ENCODE measurements around the gene PGA3. TPM values are rescaled to one million over a fixed set of nuclear protein-coding genes. Genes with fewer than 3 reads are reported as not detected.

Gene PGA3
- polyA plus RNA-seq, 1 of the 3 experiments (the other 2 are of a cell fraction): not detected

DNA sequence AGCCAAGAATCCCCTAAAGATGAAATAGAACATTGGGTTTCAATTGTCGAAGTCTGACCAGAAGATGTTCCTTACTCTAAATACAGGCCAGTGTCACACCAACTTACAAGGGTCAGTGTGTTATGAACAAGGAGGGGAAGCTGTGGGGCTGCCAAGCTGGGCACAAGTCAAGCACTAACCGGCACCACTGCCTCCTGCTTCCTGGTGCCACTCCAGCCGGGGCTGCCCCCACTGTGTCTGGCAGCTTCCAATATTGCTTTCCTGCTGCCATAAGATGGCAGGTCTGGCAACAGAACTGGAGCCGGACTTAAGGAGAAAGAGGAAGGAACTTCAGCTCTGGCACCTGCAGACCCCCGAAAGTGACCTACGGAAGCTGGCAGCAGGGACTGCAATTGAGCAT lies 28.4 kb upstream of the PGA3 start (continued):
- TF ChIP-seq REST (IDR thresholded peaks at IDR 0.05; ENCODE audit: low read depth, low read length) (no peak), ZBTB33 (IDR thresholded peaks at IDR 0.05; ENCODE audit: borderline replicate concordance, low read depth) (no peak), TAF1 (IDR thresholded peaks at IDR 0.05; ENCODE audit: borderline replicate concordance, low read depth, low read length) (no peak), EZH2phosphoT487 (IDR thresholded peaks at IDR 0.05; ENCODE audit: borderline replicate concordance, low read depth) (no peak)
- TF ChIP-seq, protein P1, sequence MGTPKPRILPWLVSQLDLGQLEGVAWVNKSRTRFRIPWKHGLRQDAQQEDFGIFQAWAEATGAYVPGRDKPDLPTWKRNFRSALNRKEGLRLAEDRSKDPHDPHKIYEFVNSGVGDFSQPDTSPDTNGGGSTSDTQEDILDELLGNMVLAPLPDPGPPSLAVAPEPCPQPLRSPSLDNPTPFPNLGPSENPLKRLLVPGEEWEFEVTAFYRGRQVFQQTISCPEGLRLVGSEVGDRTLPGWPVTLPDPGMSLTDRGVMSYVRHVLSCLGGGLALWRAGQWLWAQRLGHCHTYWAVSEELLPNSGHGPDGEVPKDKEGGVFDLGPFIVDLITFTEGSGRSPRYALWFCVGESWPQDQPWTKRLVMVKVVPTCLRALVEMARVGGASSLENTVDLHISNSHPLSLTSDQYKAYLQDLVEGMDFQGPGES (IDR thresholded peaks at IDR 0.05; ENCODE audit: low read depth, low read length): no peak
- TF ChIP-seq, protein P2, sequence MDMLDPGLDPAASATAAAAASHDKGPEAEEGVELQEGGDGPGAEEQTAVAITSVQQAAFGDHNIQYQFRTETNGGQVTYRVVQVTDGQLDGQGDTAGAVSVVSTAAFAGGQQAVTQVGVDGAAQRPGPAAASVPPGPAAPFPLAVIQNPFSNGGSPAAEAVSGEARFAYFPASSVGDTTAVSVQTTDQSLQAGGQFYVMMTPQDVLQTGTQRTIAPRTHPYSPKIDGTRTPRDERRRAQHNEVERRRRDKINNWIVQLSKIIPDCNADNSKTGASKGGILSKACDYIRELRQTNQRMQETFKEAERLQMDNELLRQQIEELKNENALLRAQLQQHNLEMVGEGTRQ (IDR thresholded peaks at IDR 0.05; ENCODE audit: borderline replicate concordance, low read depth, low read length): no peak

DNA sequence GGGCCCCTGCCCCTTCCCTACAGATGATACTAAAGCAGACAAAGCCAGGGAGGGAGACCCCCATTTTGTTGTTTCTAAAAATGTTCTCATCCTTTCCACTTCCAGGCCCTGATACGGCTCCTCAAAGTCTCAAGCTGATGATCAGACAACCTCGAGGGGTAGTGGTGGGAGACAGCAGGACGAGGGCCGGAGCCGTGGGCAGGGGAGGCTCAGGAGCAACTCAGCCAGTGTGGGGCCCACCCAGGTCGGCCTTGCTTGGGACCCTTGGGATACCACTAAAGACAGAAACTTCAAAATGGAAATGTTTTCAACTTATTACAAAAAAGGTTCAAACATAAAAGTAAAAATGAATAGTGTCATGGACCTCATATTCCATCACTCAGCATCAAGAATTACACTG lies 26.9 kb upstream of the PGA3 start:
- H3K4me2 ChIP-seq: no peak overlapping the region
- H3K9ac ChIP-seq: no peak overlapping the region
- no peaks in the 10 kb centered on the region for H3K4me1 ChIP-seq (ENCODE audit: control insufficient read depth in 1 of 2, insufficient read depth in 2 of 2, low read depth in 1 of 2, low read length in 1 of 2)
- no peak overlapping the region for H2AFZ ChIP-seq (ENCODE audit: low read depth)
- H3K79me2 ChIP-seq (ENCODE audit: insufficient read depth): no peaks in the 10 kb centered on the region
- no peaks in the 10 kb centered on the region for H4K20me1 ChIP-seq (ENCODE audit: insufficient read depth)
- CTCF ChIA-PET: interaction anchor here (0.6 to 5.7 kb wide), 3 partner anchors 11 to 99 kb away, joined by 3 to 49 read pairs (median 4); no protein-coding TSS in a partner anchor
- TF ChIP-seq RAD21 (IDR thresholded peaks at IDR 0.05; ENCODE audit: low read length): no peak
- TF ChIP-seq, protein P3, sequence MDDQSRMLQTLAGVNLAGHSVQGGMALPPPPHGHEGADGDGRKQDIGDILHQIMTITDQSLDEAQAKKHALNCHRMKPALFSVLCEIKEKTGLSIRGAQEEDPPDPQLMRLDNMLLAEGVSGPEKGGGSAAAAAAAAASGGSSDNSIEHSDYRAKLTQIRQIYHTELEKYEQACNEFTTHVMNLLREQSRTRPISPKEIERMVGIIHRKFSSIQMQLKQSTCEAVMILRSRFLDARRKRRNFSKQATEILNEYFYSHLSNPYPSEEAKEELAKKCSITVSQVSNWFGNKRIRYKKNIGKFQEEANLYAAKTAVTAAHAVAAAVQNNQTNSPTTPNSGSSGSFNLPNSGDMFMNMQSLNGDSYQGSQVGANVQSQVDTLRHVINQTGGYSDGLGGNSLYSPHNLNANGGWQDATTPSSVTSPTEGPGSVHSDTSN (IDR thresholded peaks at IDR 0.05): no peak
- no peak for TF ChIP-seq GATA2 (CRISPR knock-in tag; IDR thresholded peaks at IDR 0.05)
- TF ChIP-seq, protein P2 (IDR thresholded peaks at IDR 0.05; ENCODE audit: borderline replicate concordance, low read depth, low read length): no peak
- no peak for TF ChIP-seq MEF2A (IDR thresholded peaks at IDR 0.05; ENCODE audit: borderline replicate concordance, low read depth)
- no peak for TF ChIP-seq EZH2phosphoT487 (IDR thresholded peaks at IDR 0.05; ENCODE audit: borderline replicate concordance, low read depth)
- TF ChIP-seq FOSL2 (IDR thresholded peaks at IDR 0.05; ENCODE audit: borderline replicate concordance, low read depth): no peak
- TF ChIP-seq EP300 (IDR thresholded peaks at IDR 0.05; ENCODE audit: borderline replicate concordance in 1 of 2, low read depth in 1 of 2, low read length in 1 of 2): no peak
- no peak for TF ChIP-seq TEAD4 (IDR thresholded peaks at IDR 0.05; ENCODE audit: borderline replicate concordance, insufficient read depth)
- no peak for TF ChIP-seq YY1 (IDR thresholded peaks at IDR 0.05; ENCODE audit: low read depth)
- TF ChIP-seq MXI1 (IDR thresholded peaks at IDR 0.05; ENCODE audit: low read depth, low read length): no peak
- no peak for TF ChIP-seq FOXJ3 (CRISPR knock-in tag; IDR thresholded peaks at IDR 0.05)
- TF ChIP-seq FOXM1 (IDR thresholded peaks at IDR 0.05; ENCODE audit: low read depth): no peak
- TF ChIP-seq SMC3 (IDR thresholded peaks at IDR 0.05; ENCODE audit: low read depth, low read length): no peak
- no peak for TF ChIP-seq RCOR1 (IDR thresholded peaks at IDR 0.05; ENCODE audit: low read length)
- TF ChIP-seq RXRA (IDR thresholded peaks at IDR 0.05; ENCODE audit: borderline replicate concordance, low read depth): no peak
- POLR2A ChIA-PET: no interaction called here
- H3K4me3 ChIP-seq (ENCODE audit: low read depth in 2 of 2, low read length in 1 of 2): no peak overlapping the region
- H3K36me3 ChIP-seq (replicated peaks in 1 of 2; ENCODE audit: control insufficient read depth in 1 of 2, insufficient read depth in 2 of 2, low read length in 1 of 2): no peaks in the 10 kb centered on the region
- no peak overlapping the region for H3K27ac ChIP-seq (ENCODE audit: low read depth in 2 of 2, low read length in 1 of 2)
- WGBS (ENCODE audit: low lambda C conversion rate): 49% methylated on average over 6 of the region's 6 CpGs
- H3K9me2 ChIP-seq: no peaks in the 10 kb centered on the region
- H3K27me3 ChIP-seq (ENCODE audit: insufficient read depth): peaks cover 37% of the 10 kb centered on the region; the same call in 1 of the 2 replicates
- H3F3A ChIP-seq (replicated peaks; ENCODE audit: insufficient read depth): no peaks in the 10 kb centered on the region
- DNase-seq: no peak
- no peaks in the 10 kb centered on the region for H3K9me3 ChIP-seq
